Measurements from ENCODE around the gene VTA1. TPM values are rescaled to one million over a fixed set of nuclear protein-coding genes. Genes with fewer than 3 reads are reported as not detected.
"Not testable (repeated sequence)": the region's sequence is repeated elsewhere in the genome, so short reads cannot be mapped to it uniquely, and the experiment has no call there.

The VTA1 gene
- 59.7 and 71.3 TPM in 2 replicates for total RNA-seq (2014; rRNA removed; shearing (Covaris generic))
- polyA plus RNA-seq (2015; cell fraction: cytosol; rRNA removed), result 47.2 and 59.9 TPM in 2 replicates
- 17.4 and 27.5 TPM in 2 replicates for polyA plus RNA-seq (2015; cell fraction: nucleus; rRNA removed)

GRCh38 chr6:142146828-142147662, at the start of gene VTA1, which contains the start of gene NMBR:
VTA1 (plus strand) TSS chr6:142147263; CDS start chr6:142147288, 25 bp downstream.
NMBR (minus strand) TSS chr6:142147122; CDS start chr6:142088658, 58,464 bp downstream.
- in situ Hi-C loops (cut with HindIII; ENCODE audit: low pct_unique_long_range_greater_than_20kb, low sequenced_read_pairs), result no loop called here

GRCh38 chr6:142104820-142105219, 42.2 kb upstream of the VTA1 start:
- DNase-seq (ENCODE audit: low read depth, low spot score); in situ Hi-C loops (cut with HindIII; ENCODE audit: low pct_unique_long_range_greater_than_20kb, low sequenced_read_pairs): not testable (repeated sequence)

More at GRCh38 chr6:142146828-142147662, at the start of gene VTA1, which contains the start of gene NMBR:
- peak; percentile 99 for DNase-seq (ENCODE audit: low read depth, low spot score)

- DNase-seq (ENCODE audit: low read depth, low spot score); in situ Hi-C loops (cut with HindIII; ENCODE audit: low pct_unique_long_range_greater_than_20kb, low sequenced_read_pairs): not testable (repeated sequence)
Measured at GRCh38 chr6:142110820-142111219, 36.2 kb upstream of the VTA1 start.

- DNase-seq (ENCODE audit: low read depth, low spot score), result peak; percentile 80
- in situ Hi-C loops (cut with HindIII; ENCODE audit: low pct_unique_long_range_greater_than_20kb, low sequenced_read_pairs), result no loop called here
Measured at GRCh38 chr6:142112451-142113061, 34.5 kb upstream of the VTA1 start.

- no peak for DNase-seq (ENCODE audit: low read depth, low spot score)
Measured at GRCh38 chr6:142117366-142117765, 29.7 kb upstream of the VTA1 start.

GRCh38 chr6:142118328-142118727, 28.7 kb upstream of the VTA1 start:
- no peak for DNase-seq (ENCODE audit: low read depth, low spot score)
- in situ Hi-C loops (cut with HindIII; ENCODE audit: low pct_unique_long_range_greater_than_20kb, low sequenced_read_pairs), result no loop called here

More at GRCh38 chr6:142117366-142117765, 29.7 kb upstream of the VTA1 start:
- in situ Hi-C loops (cut with HindIII; ENCODE audit: low pct_unique_long_range_greater_than_20kb, low sequenced_read_pairs), result no loop called here

- in situ Hi-C loops (cut with HindIII; ENCODE audit: low pct_unique_long_range_greater_than_20kb, low sequenced_read_pairs), result no loop called here
- DNase-seq (ENCODE audit: low read depth, low spot score), result no peak
Measured at GRCh38 chr6:142118925-142119324, 28.1 kb upstream of the VTA1 start.

GRCh38 chr6:142121342-142121741, 25.7 kb upstream of the VTA1 start:
- in situ Hi-C loops (cut with HindIII; ENCODE audit: low pct_unique_long_range_greater_than_20kb, low sequenced_read_pairs), result no loop called here
- no peak for DNase-seq (ENCODE audit: low read depth, low spot score)

- DNase-seq (ENCODE audit: low read depth, low spot score), result no peak
- in situ Hi-C loops (cut with HindIII; ENCODE audit: low pct_unique_long_range_greater_than_20kb, low sequenced_read_pairs), result no loop called here
Measured at GRCh38 chr6:142130814-142131213, 16.2 kb upstream of the VTA1 start.

- in situ Hi-C loops (cut with HindIII; ENCODE audit: low pct_unique_long_range_greater_than_20kb, low sequenced_read_pairs), result no loop called here
- no peak for DNase-seq (ENCODE audit: low read depth, low spot score)
Measured at GRCh38 chr6:142132625-142133024, 14.4 kb upstream of the VTA1 start, which contains the start of gene GJE1. GJE1 (plus strand) TSS chr6:142132925; CDS start chr6:142133159, 234 bp downstream.

- DNase-seq (ENCODE audit: low read depth, low spot score), result no peak
- in situ Hi-C loops (cut with HindIII; ENCODE audit: low pct_unique_long_range_greater_than_20kb, low sequenced_read_pairs), result no loop called here
Measured at GRCh38 chr6:142138876-142139275, 8.2 kb upstream of the VTA1 start.

GRCh38 chr6:142141531-142141930, 5.5 kb upstream of the VTA1 start:
- DNase-seq (ENCODE audit: low read depth, low spot score); in situ Hi-C loops (cut with HindIII; ENCODE audit: low pct_unique_long_range_greater_than_20kb, low sequenced_read_pairs): not testable (repeated sequence)

GRCh38 chr6:142152746-142153145, 5.7 kb downstream of the VTA1 start:
- no peak for DNase-seq (ENCODE audit: low read depth, low spot score)
- in situ Hi-C loops (cut with HindIII; ENCODE audit: low pct_unique_long_range_greater_than_20kb, low sequenced_read_pairs), result no loop called here

- in situ Hi-C loops (cut with HindIII; ENCODE audit: low pct_unique_long_range_greater_than_20kb, low sequenced_read_pairs), result no loop called here
Measured at GRCh38 chr6:142153196-142153595, 6.1 kb downstream of the VTA1 start.

GRCh38 chr6:142154336-142154735, 7.3 kb downstream of the VTA1 start:
- in situ Hi-C loops (cut with HindIII; ENCODE audit: low pct_unique_long_range_greater_than_20kb, low sequenced_read_pairs), result no loop called here
- DNase-seq (ENCODE audit: low read depth, low spot score), result no peak

More at GRCh38 chr6:142153196-142153595, 6.1 kb downstream of the VTA1 start:
- no peak for DNase-seq (ENCODE audit: low read depth, low spot score)

GRCh38 chr6:142155091-142155490, 8.0 kb downstream of the VTA1 start:
- DNase-seq (ENCODE audit: low read depth, low spot score), result no peak
- in situ Hi-C loops (cut with HindIII; ENCODE audit: low pct_unique_long_range_greater_than_20kb, low sequenced_read_pairs), result no loop called here

GRCh38 chr6:142155895-142156757, 9.1 kb downstream of the VTA1 start:
- in situ Hi-C loops (cut with HindIII; ENCODE audit: low pct_unique_long_range_greater_than_20kb, low sequenced_read_pairs), result no loop called here
- DNase-seq (ENCODE audit: low read depth, low spot score), result peak; percentile 55

GRCh38 chr6:142156758-142157068, 9.7 kb downstream of the VTA1 start:
- DNase-seq (ENCODE audit: low read depth, low spot score); in situ Hi-C loops (cut with HindIII; ENCODE audit: low pct_unique_long_range_greater_than_20kb, low sequenced_read_pairs): not testable (repeated sequence)
